ENCODE data around the gene ECHDC3. TPM values are rescaled to one million over a fixed set of nuclear protein-coding genes. Genes with fewer than 3 reads are reported as not detected.

The ECHDC3 gene
- total and polyA plus RNA-seq, 2 donors (not counting 3 experiments of a cell fraction or from before 2014, with no cell fraction given), result 6.0 to 7.3 TPM

DNA sequence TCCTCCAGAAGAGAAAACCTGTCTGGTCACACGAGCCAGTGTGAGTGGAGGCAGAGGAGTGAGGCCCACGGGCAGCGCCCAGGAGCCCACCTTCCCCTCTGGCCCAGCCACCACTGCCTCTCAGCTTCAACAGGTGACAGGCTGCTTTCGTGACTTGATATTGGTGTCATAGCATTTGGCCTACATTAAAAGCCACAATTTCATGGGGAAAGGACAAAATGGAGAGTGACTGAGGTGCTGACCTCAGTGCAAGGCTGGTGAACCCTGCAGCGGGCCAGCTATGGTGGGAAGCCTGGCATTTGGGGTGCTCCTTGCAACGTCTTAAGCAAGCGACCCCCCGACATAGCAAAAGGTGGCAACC is 21.3 kb downstream of the ECHDC3 start:
- peaks cover 0 to 1% of the 10 kb centered on the region in 2 experiments for H3K27me3 ChIP-seq (ENCODE audit: control insufficient read depth in 2 of 2, insufficient read depth in 2 of 2, low read length in 2 of 2)
- H3K36me3 ChIP-seq (ENCODE audit: control insufficient read depth in 2 of 2, extremely low read depth in 1 of 2, insufficient read depth in 2 of 2, low read length in 2 of 2), result no peaks in the 10 kb centered on the region
- FAIRE-seq (no peak), DNase-seq (ENCODE audit: low read depth, low spot score) (no peak)
- no peak overlapping the region for H3K27ac ChIP-seq (ENCODE audit: insufficient read depth, low read depth, low read length)
- intact Hi-C loops (cut with micrococcal nuclease) (no loop called here), dilution Hi-C loops (cut with MboI; ENCODE audit: extremely low pct_ligation_motif_present, low sequenced_read_pairs) (loop anchor here (25.0 kb wide), 1 partner anchor 251 kb away; no protein-coding TSS in a partner anchor)
- H3K9ac ChIP-seq (replicated peaks; ENCODE audit: extremely low read depth, insufficient read depth, low read length), result no peak overlapping the region
- ChIA-PET POLR2A (no interaction called here), CTCF (no interaction called here)
- no peak overlapping the region for H2AFZ ChIP-seq (ENCODE audit: low read depth, low read length)
- H3K4me3 ChIP-seq (replicated peaks in 1 of 3; ENCODE audit: insufficient read depth in 1 of 3, low read depth in 1 of 3, low read length in 3 of 3), result no peak overlapping the region
- no peaks in the 10 kb centered on the region for H3K4me1 ChIP-seq (ENCODE audit: control insufficient read depth, extremely low read depth, insufficient read depth, low read length)
- H3K79me2 ChIP-seq (ENCODE audit: control insufficient read depth, insufficient read depth, low read length), result no peaks in the 10 kb centered on the region
- no peak overlapping the region for H3K4me2 ChIP-seq (ENCODE audit: insufficient read depth, low read length)
- TF ChIP-seq POLR2A (IDR thresholded peaks at IDR 0.05; ENCODE audit: low read depth, low read length), result no peak
- no peak for TF ChIP-seq EZH2 (IDR thresholded peaks at IDR 0.05; ENCODE audit: borderline replicate concordance, low read depth, low read length, severe bottlenecking)
- no peak for TF ChIP-seq JUN (IDR thresholded peaks at IDR 0.05; ENCODE audit: borderline replicate concordance, insufficient read depth, insufficient read length, low read depth)
- no peak for TF ChIP-seq POLR2AphosphoS5 (IDR thresholded peaks at IDR 0.05; ENCODE audit: insufficient read depth, low read depth, low read length)
- TF ChIP-seq, protein P1, sequence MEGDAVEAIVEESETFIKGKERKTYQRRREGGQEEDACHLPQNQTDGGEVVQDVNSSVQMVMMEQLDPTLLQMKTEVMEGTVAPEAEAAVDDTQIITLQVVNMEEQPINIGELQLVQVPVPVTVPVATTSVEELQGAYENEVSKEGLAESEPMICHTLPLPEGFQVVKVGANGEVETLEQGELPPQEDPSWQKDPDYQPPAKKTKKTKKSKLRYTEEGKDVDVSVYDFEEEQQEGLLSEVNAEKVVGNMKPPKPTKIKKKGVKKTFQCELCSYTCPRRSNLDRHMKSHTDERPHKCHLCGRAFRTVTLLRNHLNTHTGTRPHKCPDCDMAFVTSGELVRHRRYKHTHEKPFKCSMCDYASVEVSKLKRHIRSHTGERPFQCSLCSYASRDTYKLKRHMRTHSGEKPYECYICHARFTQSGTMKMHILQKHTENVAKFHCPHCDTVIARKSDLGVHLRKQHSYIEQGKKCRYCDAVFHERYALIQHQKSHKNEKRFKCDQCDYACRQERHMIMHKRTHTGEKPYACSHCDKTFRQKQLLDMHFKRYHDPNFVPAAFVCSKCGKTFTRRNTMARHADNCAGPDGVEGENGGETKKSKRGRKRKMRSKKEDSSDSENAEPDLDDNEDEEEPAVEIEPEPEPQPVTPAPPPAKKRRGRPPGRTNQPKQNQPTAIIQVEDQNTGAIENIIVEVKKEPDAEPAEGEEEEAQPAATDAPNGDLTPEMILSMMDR (IDR thresholded peaks at IDR 0.05; ENCODE audit: extremely low read depth in 1 of 2, insufficient read depth in 1 of 2, low read depth in 1 of 2, low read length in 2 of 2), result no peak
- no peak for TF ChIP-seq GATA2 (IDR thresholded peaks at IDR 0.05; ENCODE audit: insufficient read depth, insufficient read length, low read depth, low read length)
- TF ChIP-seq MYC (IDR thresholded peaks at IDR 0.05; ENCODE audit: low read depth, low read length), result no peak
- no peak for TF ChIP-seq FOS (IDR thresholded peaks at IDR 0.05; ENCODE audit: borderline replicate concordance, insufficient read depth, low read length)
- TF ChIP-seq, protein P2, sequence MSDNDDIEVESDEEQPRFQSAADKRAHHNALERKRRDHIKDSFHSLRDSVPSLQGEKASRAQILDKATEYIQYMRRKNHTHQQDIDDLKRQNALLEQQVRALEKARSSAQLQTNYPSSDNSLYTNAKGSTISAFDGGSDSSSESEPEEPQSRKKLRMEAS (IDR thresholded peaks at IDR 0.05; ENCODE audit: insufficient read depth, insufficient read length), result no peak
- H3K9me3 ChIP-seq (replicated peaks; ENCODE audit: control insufficient read depth, insufficient read depth, low read length), result no peaks in the 10 kb centered on the region
- no peaks in the 10 kb centered on the region for H3K9me1 ChIP-seq (replicated peaks; ENCODE audit: control insufficient read depth, extremely low read depth, insufficient read depth, low read length)
- no peaks in the 10 kb centered on the region for H4K20me1 ChIP-seq (replicated peaks; ENCODE audit: control insufficient read depth, extremely low read depth, insufficient read depth, low read length)
- no TSS peak for BruUV-seq (replicated peaks)
